Measurements from ENCODE around the gene PDE6D. TPM values are rescaled to one million over a fixed set of nuclear protein-coding genes. Genes with fewer than 3 reads are reported as not detected.

PDE6D gene
- total RNA-seq = 44.2 and 49.1 TPM in 2 replicates

GRCh38 chr2:231780909-231781797 is at the start of gene PDE6D:
TSS of gene PDE6D (minus strand) at chr2:231781282. CDS start at chr2:231781114, 168 bp downstream.

GRCh38 chr2:231786177-231786916 is 5.3 kb upstream of the PDE6D start, which contains the start of gene COPS7B:
TSS of gene COPS7B (plus strand) at chr2:231786445. CDS start at chr2:231788571, 2,126 bp downstream.

GRCh38 chr2:231707927-231708772 is 72.9 kb downstream of the PDE6D start, which contains the start of gene PTMA:
TSS of gene PTMA (plus strand) at chr2:231708525. CDS start at chr2:231708707, 182 bp downstream.

Other genes with a start within 250 kb of the PDE6D start
- gene TEX44, start 188.4 kb downstream of the PDE6D start, total RNA-seq = not detected in 2 replicates
- 1,243 and 1,357 TPM in 2 replicates for gene PTMA, start 72.8 kb downstream of the PDE6D start, total RNA-seq
- gene COPS7B, start 5.2 kb upstream of the PDE6D start, total RNA-seq = 22.3 and 25.9 TPM in 2 replicates
- not detected in 2 replicates for gene NPPC, start 145.1 kb upstream of the PDE6D start, total RNA-seq
- 17.2 and 18.9 TPM in 2 replicates for gene DIS3L2, start 180.4 kb upstream of the PDE6D start, total RNA-seq

Measured in mammary microvascular endothelial cell (primary cell).